GM18867 (cell line): Measurements from ENCODE around the gene TEX30.

Experiments used
- ATAC-seq: cut with Tn5 transposase; IDR thresholded peaks from one replicate; pipeline ENCODE4 v1.9.1; 2021; ENCODE audit warnings: mild to moderate bottlenecking, moderate library complexity; ENCODE audit not compliant: unreplicated experiment

Gene TEX30

DNA sequence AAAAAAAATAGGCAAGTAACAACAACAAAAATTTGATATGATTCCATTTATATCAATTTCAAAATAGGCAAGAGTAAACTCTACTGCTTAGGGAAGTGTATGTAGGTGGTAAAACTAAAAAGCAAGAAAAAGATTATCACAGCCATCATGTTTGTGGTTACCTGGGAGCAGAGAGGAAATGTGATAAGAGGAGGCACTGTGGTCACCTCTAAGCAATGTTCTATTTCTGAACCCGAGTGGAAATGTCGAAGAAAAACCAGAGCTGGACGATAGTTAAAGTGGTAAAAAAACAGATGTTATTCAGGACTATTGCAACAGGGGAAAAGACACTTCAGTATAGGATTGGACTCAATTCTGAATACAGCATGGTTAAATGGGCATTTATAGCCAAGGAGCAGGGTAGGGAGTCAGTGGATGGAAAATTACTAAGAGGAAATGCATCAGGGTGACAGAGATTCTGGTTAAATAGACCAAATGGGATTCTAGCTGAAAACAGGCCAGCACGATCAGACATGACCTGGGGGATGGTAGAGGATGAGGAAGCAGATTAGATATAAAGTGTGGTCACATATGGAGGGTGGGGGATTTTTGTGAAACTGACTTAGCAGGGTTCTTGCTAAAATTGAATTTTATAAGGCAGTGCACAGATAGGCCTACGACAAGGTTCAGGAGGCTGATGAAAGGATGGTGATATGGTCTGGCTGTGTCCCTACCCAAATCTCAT lies 6.0 kb upstream of the TEX30 start:
- no peak for ATAC-seq

DNA sequence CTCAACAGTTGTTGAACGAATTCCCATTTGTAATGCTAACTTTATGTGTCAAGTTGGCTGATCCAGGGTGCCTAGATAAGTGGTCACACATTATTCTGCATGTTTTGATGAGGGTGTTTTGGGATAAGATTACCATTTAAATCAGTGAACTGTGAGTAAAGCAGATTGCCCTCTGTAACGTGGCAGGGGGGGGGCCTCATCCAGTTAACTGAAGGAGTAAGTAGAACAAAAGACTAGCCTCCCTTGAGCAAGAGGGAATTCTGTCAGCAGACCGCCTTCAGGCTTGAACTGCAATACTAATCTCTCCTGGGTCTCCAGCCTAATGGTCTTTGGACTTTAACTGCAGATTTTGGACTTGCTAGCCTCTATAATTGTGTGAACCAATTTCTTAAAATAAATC lies 4.2 kb upstream of the TEX30 start:
- ATAC-seq, result no peak

DNA sequence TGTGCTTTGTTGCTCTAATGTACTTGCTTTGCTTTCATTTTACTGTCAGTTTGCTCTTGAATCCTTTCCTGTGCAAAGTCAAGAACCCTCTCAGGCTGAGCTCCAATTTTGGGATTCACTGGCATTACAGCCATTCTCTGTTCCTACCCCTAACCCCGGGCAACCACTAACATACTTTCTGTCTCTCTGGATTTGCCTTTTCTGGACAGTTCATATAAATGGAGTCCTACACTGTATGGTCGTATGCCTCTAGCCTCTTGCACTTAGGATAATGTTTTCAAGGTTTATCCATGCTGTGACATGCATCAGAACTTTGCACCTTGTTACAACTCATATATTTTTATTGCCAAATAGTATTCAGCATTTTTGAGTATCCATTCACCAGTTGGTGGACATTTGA lies 2.7 kb upstream of the TEX30 start:
- no peak for ATAC-seq

DNA sequence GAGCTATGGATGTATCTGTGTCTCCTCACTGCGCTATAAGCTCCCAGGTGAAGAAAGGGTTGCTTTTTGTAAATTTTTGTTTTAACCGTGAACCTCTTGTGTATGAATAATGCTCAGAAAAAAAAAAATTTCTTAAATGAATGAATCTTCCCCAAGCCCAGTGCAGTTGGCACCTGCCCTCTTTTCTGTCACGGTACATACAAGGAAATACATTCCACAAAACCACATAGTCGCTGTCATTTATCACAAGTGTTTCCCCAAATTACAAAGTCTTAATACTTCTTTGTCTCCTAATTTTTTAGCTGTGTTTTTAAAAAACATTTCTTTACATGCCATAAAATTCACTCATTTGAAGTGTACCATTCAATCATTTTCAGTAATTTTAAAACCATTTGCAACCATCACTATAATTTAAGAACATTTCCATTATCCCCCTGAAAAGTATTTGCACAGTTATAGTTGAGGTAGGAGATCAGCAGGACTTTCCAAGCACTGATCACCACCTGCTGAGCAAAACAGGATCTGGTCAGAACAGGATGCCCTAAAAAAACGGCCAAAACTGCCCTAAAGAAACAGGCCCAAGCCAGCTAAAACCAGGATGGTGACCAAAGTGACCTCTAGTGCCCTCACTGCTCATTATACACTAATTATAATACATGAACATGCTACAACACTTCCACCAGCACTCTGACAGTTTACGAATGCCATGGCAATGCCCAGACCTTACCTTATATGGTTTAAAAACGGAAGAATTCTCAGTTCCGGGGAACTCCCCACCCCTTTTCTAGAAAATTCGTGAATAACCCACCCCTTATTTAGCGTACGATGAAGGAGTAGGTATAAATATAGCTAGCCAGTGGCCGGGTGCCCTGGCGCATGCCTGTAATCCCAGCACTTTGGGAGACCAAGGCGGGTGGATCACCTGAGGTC lies 1.3 kb upstream of the TEX30 start:
- no peak for ATAC-seq

DNA sequence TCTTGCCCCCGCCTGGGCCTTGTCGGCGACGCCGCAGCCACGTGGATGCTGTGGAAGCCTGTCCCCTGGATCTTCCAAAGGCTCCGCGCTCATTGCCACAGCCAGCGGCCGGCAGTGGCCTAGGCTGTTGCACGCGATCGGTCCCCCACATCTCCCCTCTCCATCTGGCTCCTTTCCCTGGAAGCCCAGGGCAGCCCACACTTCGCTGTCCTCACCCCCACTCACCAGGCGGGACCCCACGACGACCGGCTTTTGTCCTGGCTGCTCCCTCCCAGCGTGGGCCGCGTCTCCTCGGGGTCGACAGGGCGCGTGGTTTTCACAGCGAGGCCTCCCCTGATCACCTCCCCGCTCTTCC lies 605 bp upstream of the TEX30 start:
- ATAC-seq, result no peak

DNA sequence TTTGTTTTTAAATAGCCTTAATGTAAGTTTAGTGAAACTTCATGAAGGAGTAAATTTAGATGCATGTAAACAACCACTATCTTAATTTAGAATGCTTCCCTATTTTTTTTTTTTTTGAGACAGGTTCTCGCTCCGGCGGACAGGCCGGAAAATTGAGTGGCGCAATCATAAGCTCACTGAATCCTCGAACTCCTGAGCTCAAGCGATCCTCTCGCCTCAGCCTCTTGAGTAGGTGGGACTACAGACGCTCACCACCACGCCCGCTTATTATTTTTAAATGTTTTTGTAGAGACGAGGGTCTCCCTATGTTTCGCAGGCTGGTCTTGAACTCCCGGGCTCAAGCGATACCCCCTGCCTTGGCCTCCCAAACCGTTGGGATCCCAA lies 1.6 kb downstream of the TEX30 start:
- no peak for ATAC-seq

DNA sequence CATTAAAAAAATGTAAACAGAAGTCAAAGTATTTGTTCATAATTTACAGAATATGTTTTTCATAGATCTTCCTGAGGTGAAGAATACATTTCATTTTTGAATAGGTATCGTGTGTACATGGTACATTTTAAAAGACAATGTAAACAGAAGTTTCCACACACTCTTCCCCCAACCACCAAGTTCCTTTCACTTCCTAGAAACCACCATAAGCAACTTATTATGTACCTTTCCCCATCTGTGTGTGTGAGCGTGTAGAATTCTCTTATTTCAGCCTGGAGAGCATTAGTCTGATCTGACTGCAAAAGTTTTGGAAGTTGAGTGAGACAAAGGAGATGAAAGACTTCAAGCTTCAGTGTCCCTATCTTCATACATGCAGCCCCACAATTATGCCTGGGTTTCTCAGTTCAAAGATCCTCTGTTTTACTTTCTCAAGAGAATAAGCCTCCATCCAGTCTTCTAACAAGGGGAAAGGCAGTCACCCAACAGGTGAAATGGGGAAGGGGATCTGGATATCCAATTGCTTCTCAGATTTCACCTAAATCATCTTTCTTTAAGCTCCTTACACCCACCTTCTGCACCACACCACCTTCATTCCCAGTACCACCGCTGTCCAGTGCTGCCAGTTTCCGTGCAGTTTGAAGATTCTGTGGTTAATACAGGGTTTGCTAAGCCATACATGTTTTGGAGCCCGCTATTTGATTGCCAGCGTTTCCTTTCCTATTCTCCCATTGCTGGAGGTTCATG lies 2.1 kb downstream of the TEX30 start:
- ATAC-seq, result no peak

DNA sequence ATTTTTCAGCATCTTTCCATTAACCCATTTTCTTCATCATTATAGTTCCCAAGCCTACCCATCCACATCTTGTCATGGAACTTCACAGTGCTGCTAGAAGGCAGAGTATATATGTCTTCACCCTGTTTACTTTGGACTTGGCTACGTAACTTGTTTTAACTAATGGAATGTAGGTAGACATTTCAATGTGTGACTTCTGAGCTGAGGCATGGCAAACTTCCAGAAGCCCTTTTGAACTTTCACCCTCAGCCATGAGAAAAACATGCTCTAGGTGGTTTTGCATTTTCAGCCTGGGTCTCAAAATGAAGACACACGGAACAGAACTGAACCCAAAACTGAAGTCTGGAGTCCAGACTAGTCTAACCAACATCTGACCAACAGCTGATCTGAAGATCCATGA lies 3.2 kb downstream of the TEX30 start:
- ATAC-seq, result no peak

DNA sequence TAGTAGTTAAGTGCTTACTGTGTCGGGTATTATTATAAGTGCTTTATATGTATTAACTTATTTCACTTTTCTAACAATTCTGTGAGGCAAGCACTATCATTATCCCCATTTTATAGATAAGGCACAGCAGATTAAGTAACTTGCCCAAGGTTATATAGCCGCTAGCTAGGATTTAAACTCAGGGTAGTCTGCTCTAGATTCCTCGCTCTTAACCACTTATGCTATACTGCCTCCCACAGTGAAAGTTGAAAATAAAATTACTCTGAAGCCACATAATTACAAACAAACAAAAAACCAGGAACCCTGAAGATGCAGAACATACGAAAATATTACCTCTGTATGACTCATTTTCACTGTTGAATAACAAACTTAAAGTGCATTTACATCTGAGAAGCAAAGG lies 3.9 kb downstream of the TEX30 start:
- ATAC-seq, result no peak

DNA sequence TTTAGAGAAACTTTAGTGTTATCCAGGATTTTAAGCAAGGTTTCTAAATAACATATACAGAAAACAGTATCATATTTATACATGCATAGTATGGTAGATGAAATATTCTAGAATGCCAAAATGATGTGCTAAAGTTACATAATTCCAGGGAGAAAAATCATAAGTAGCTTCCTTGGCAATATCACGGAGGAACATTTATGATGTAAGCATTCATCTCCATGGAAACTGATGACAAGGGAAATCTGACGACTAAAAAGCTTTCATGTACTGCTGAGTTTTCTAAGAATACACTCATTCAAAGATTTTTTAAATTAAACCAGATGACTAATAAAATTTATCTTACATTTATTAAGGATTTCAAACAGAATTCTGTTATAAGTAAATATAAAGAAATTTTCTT lies 4.7 kb downstream of the TEX30 start:
- ATAC-seq, result no peak

DNA sequence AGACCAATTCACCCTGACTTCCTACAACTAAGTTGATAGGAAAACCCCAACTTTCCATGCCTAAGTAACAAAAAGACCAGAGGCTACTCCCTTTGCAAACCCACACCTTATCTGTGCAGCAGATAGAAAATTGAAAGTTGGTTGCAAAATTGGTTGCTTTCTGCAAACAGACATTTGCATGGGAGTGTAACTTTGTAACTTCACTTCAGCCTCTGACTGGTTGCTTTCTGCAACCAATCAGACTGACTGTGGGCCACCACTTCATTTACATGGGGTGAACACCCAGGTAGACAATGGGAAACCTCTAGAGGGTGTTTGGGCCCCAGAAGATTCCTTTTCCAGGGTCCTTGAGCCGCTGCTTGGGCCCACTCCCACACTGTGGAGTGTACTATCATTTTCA lies 9.8 kb downstream of the TEX30 start:
- peak; percentile 44 for ATAC-seq

DNA sequence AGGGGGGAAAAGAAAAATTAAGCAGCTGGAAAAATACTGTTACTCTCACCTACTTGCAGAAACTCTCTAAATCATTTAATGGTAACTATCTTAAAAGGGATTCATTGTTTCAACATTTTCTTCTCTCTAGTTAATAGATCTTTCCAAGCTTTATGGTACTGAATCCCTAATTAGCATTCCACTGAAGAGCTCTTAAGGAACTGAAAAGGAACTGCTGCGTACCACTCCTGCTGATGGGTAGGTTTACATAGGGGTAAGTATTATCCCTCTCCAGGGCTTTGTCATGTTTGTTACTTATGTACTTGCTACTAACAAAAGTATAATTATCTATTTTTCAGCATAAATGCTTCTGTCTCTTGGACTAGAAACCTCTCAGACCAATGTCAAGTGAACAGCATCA lies 12.5 kb downstream of the TEX30 start:
- ATAC-seq, result no peak

DNA sequence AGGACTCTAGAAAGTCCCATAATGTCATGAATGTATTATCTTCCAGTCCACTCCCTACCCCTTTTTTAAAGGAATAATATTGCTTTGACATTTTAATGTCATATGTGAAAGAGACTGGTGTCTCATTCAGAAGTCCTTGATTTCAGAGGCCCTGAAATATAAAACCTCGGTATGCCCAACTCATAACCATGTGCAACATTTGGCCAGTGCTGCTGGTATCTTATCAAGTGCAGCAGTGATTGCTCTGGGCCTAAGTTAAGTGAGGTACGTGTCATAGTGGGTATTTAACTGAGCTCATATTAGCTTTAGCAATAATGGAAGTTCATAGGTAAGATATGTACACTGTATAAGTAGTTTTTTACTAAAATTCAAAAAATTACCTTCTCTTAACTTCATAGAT lies 14.7 kb downstream of the TEX30 start:
- no peak for ATAC-seq

DNA sequence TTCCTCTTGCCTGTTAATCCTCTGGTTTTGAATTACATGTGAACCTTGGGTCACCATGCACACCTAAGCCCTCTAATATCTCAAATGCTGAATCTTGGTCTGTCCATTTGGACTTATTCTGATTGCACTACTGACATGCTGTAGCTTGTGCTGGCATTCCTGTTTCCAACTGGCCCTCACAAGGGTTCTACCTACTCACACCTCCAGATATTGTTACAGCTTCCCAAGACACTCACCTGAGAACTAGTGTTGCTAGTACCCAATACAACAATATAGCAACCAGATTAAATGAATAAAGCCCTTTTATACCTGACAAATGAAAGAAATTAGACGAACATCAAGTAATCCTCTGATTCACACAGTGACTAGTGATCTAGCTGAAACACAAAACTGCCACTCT lies 16.6 kb downstream of the TEX30 start:
- no peak for ATAC-seq

DNA sequence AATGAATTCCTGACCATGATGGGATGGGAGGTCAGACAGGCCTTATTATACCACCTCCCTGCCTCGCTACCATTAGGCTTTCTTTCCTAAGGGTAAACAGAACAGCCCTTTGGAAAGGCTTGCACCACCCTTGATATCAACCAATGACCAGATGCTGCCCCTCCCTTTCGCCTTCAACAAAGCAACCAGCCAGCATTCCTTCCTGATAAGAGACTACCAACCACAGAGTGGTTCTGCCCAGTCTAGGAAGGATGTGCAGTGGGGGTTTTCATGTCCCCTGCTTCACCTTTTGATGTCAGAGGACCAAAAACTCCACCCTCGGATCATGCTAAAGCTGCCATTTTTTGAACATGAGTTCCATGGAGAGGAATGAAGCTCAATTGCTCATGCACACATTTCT lies 21.7 kb downstream of the TEX30 start:
- no peak for ATAC-seq

DNA sequence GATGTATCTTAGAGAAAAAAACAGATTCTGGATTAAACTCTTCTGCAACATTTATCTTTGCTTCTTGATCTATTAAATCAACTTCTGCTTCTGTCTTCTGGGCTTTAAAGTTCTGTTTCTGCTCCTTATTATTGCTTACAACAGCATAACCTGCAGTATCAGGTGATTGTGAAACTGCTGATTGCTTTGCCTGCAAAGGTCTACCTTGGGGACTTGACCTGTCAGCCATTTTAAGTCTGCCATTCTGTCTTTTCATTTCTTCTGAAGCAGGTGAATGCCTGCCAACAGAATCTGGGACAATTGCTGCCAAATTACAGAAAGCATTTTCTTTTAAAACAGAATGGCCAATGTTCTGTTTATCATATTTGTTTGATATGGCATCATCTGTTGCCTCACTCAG lies 31.1 kb downstream of the TEX30 start:
- ATAC-seq, result no peak

DNA sequence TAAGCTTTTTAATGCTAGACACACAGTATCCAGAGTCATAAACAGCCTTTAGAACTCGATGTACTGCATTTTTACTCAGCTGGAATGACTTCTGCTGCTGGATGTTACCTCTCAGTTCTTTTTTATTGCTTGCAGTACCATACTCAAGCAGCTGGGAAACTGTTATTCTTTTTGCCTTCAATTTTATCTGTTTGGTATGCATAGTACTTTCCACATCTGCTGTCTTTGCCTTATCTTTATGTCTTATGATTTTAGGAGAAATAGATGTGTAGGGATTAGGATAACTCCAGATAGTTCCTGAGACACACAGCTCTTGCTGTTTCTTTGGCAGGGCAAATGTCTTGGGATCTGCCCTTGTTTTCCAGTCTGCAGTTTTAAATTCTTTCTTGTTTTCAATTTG lies 31.5 kb downstream of the TEX30 start:
- no peak for ATAC-seq

DNA sequence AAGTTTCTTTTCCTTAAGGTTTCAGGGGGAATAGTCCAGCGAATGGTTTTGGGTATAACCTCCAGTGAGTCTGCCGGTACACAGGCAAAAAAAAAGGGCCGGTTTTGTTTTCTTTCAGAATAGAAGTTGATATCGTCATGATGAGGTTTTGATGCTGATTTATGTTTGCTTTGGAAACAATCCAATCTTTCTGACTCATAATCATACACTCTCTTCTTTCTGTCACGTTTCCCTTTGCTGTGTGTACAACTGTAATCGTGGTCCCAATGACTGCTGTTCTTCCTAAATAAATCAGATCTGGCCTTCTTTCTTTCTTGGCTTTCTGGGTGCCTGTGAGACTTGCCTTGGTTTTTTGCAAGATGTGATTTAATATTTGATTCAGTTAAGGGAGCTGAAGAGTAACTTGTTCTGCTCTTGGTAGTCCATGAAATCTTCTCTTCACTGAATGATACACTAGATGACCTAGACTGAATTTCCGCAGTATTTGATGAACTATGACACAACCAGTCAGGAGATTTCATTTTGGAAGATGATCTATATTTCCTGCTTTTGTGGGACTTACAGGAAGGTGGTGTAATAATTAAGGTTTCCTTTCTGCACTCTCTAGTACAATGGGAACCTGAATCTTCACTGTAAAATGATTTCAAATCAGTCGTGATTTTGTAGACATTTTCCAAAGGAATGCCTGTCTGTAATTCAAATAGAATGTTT lies 43.9 kb downstream of the TEX30 start:
- ATAC-seq, result no peak

DNA sequence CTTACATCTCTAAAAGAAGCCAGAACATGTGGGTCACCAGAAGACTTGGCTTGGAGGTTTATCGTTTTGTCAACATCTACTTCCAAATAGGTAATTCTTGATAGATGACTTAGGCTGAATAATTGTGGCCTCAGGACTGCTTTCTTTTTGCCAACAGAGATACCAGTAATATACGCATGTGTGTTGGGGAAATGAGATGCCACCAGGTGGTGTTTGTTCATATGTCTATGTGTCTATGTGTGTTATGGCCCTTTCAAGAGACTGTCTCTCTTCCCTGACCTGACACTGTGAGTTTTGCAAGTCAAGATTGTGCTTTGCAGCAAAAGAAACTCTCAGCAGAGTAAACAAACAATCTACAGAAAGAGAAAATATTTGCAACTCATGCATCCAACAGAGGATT lies 47.2 kb downstream of the TEX30 start:
- ATAC-seq, result no peak

DNA sequence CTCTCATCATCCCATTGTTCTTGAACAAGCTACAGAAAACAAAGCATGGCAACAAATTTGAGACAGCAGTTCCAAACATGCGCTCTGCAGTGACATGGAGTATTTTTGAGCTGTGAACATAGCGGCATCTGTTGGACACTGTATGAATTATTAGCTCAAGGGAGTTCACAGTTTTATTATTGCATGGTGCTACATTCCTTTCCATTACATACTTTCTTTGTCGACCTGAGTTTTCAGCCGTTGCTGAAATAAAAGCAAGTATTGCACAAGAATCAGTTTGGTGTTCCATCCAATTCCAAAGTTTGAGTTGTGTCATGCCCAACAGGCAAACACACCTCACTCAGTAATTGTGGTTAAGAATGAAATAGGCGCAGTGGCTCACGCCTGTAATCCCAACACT lies 48.7 kb downstream of the TEX30 start:
- peak; percentile 64 for ATAC-seq

DNA sequence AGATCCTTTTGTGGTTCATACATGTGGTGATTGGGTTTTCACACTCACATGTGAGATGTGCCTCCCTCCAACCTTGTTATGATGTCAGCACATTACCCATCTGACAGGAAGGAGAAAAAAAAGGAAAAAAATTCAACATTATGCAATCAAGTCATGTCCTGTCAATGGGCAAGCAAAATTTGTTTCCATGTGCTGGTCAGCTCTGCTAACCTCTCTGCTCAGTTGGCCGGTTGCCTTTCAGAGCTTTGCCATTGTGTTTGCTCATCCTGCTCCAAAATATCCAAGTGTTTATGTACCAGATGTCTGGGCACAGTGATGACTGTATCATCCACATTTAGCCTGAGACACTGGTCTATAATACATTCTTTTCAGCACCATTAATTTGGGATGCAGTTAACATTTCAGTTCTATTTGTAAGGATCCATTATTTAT lies 51.8 kb downstream of the TEX30 start:
- ATAC-seq, result no peak
